Measurements from ENCODE around the gene GORAB.

Gene GORAB

GRCh38 chr1:170494369-170494768, 37.6 kb upstream of the GORAB start:
- no peak overlapping the region for H2AFZ ChIP-seq
- TF ChIP-seq, protein P1, sequence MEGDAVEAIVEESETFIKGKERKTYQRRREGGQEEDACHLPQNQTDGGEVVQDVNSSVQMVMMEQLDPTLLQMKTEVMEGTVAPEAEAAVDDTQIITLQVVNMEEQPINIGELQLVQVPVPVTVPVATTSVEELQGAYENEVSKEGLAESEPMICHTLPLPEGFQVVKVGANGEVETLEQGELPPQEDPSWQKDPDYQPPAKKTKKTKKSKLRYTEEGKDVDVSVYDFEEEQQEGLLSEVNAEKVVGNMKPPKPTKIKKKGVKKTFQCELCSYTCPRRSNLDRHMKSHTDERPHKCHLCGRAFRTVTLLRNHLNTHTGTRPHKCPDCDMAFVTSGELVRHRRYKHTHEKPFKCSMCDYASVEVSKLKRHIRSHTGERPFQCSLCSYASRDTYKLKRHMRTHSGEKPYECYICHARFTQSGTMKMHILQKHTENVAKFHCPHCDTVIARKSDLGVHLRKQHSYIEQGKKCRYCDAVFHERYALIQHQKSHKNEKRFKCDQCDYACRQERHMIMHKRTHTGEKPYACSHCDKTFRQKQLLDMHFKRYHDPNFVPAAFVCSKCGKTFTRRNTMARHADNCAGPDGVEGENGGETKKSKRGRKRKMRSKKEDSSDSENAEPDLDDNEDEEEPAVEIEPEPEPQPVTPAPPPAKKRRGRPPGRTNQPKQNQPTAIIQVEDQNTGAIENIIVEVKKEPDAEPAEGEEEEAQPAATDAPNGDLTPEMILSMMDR (IDR thresholded peaks at IDR 0.05): no peak
- H3K9ac ChIP-seq: no peak overlapping the region
- H3K27ac ChIP-seq: no peak overlapping the region
- H3K79me2 ChIP-seq: no peaks in the 10 kb centered on the region
- H3K9me3 ChIP-seq (ENCODE audit: control insufficient read depth, low read length): no peaks in the 10 kb centered on the region
- no peak overlapping the region for H3K4me2 ChIP-seq (ENCODE audit: low read length)
- no peaks in the 10 kb centered on the region for H3K36me3 ChIP-seq (ENCODE audit: control insufficient read depth, insufficient read depth, low read length)
- H3K27me3 ChIP-seq (ENCODE audit: control insufficient read depth, insufficient read depth, low read length): no peaks in the 10 kb centered on the region
- no peaks in the 10 kb centered on the region for H3K4me1 ChIP-seq
- no peak overlapping the region for H3K4me3 ChIP-seq (ENCODE audit: low read depth, low read length)

- Histone ChIP-seq H3K79me2 (no peaks in the 10 kb centered on the region), H3K9me3 (ENCODE audit: control insufficient read depth, low read length) (no peaks in the 10 kb centered on the region), H3K27ac (no peak overlapping the region), H3K9ac (no peak overlapping the region), H3K4me2 (ENCODE audit: low read length) (no peak overlapping the region), H3K4me1 (no peaks in the 10 kb centered on the region), H2AFZ (no peak overlapping the region), H3K27me3 (ENCODE audit: control insufficient read depth, insufficient read depth, low read length) (no peaks in the 10 kb centered on the region), H3K36me3 (ENCODE audit: control insufficient read depth, insufficient read depth, low read length) (no peaks in the 10 kb centered on the region), H3K4me3 (ENCODE audit: low read depth, low read length) (no peak overlapping the region)
- TF ChIP-seq, protein P1 (IDR thresholded peaks at IDR 0.05): no peak
Measured at GRCh38 chr1:170495006-170495405, 37.0 kb upstream of the GORAB start.

DNA sequence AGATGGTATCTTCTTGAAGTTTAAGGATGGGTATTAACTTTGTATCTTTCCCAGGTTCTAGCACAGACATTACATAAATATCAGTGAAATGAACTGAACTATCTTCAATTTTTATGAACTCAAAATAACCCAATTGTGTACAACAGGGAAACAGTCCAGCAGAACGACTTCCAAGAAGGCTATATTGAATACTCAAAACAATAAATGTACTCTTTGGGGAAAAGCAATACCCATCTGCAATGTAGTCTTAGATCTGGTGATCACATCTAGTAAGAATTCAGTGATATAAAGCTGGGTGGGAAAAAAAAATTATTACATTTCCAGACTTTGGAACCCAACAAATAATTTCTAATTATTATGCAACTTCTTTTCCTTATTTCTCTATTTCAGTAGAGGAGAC, 33.1 kb upstream of the GORAB start:
- Histone ChIP-seq H3K36me3 (ENCODE audit: control insufficient read depth, insufficient read depth, low read length) (no peaks in the 10 kb centered on the region), H3K9ac (no peak overlapping the region), H3K4me3 (ENCODE audit: low read depth, low read length) (no peak overlapping the region), H3K4me1 (no peaks in the 10 kb centered on the region), H3K79me2 (no peaks in the 10 kb centered on the region), H3K27me3 (ENCODE audit: control insufficient read depth, insufficient read depth, low read length) (no peaks in the 10 kb centered on the region), H3K9me3 (ENCODE audit: control insufficient read depth, low read length) (no peaks in the 10 kb centered on the region), H3K4me2 (ENCODE audit: low read length) (no peak overlapping the region), H2AFZ (no peak overlapping the region), H3K27ac (no peak overlapping the region)
- TF ChIP-seq, protein P1 (IDR thresholded peaks at IDR 0.05): no peak

GRCh38 chr1:170503665-170504064, 28.3 kb upstream of the GORAB start:
- Histone ChIP-seq H3K27me3 (ENCODE audit: control insufficient read depth, insufficient read depth, low read length) (no peaks in the 10 kb centered on the region), H3K4me1 (no peaks in the 10 kb centered on the region)

GRCh38 chr1:170510163-170510562, 21.8 kb upstream of the GORAB start:
- TF ChIP-seq, protein P1 (IDR thresholded peaks at IDR 0.05): no peak
- H3K9me3 ChIP-seq (ENCODE audit: control insufficient read depth, low read length): no peaks in the 10 kb centered on the region
- no peak overlapping the region for H3K4me3 ChIP-seq (ENCODE audit: low read depth, low read length)
- H3K79me2 ChIP-seq: no peaks in the 10 kb centered on the region
- no peaks in the 10 kb centered on the region for H3K36me3 ChIP-seq (ENCODE audit: control insufficient read depth, insufficient read depth, low read length)
- H3K27ac ChIP-seq: no peak overlapping the region
- H3K4me2 ChIP-seq (ENCODE audit: low read length): no peak overlapping the region
- no peaks in the 10 kb centered on the region for H3K4me1 ChIP-seq
- H2AFZ ChIP-seq: no peak overlapping the region
- H3K27me3 ChIP-seq (ENCODE audit: control insufficient read depth, insufficient read depth, low read length): no peaks in the 10 kb centered on the region
- H3K9ac ChIP-seq: no peak overlapping the region

More at GRCh38 chr1:170503665-170504064, 28.3 kb upstream of the GORAB start:
- Histone ChIP-seq H3K27ac (no peak overlapping the region), H3K9me3 (ENCODE audit: control insufficient read depth, low read length) (no peaks in the 10 kb centered on the region), H3K4me2 (ENCODE audit: low read length) (no peak overlapping the region), H3K79me2 (no peaks in the 10 kb centered on the region), H3K9ac (no peak overlapping the region), H3K36me3 (ENCODE audit: control insufficient read depth, insufficient read depth, low read length) (no peaks in the 10 kb centered on the region), H3K4me3 (ENCODE audit: low read depth, low read length) (no peak overlapping the region), H2AFZ (no peak overlapping the region)
- TF ChIP-seq, protein P1 (IDR thresholded peaks at IDR 0.05): no peak
